Psoas muscle (tissue), 8 donors: ENCODE data around the gene AQP12A. TPM values are rescaled to one million over a fixed set of nuclear protein-coding genes. Genes with fewer than 3 reads are reported as not detected.

Experiments
- ATAC-seq, 4 donors: fragments of 200-7000 bp; cut with Tn5 transposase; one replicate each; pipeline ENCODE4 v1.9.1; 2020; ENCODE audit warnings: moderate library complexity in 3 of 4, mild to moderate bottlenecking in 2 of 4
- DNase-seq, 2 donors: peaks; one replicate each; pipeline ENCODE4 v3.0.0-alpha.2; 2020
- H3K27ac ChIP-seq: fragments of 200-600 bp; one replicate; pipeline ENCODE4 v1.8.0; 2022
- H3K27me3 ChIP-seq, 3 donors: fragments of 200-600 bp in 1 of 3; one replicate each; pipeline versions ENCODE4 v1.6.1 to v1.8.0; 2013 to 2022; ENCODE audit warnings: low read length in 2 of 3, mild to moderate bottlenecking in 2 of 3, moderate library complexity in 1 of 3; ENCODE audit not compliant: insufficient read depth in 3 of 3
- H3K36me3 ChIP-seq, 2 donors: fragments of 200-600 bp in 1 of 2; one replicate each; pipeline versions ENCODE4 v1.6.1 to v1.8.0; 2013 to 2022; ENCODE audit warnings: low read depth in 1 of 2, mild to moderate bottlenecking in 1 of 2, moderate library complexity in 1 of 2; ENCODE audit not compliant: insufficient read depth in 1 of 2
- H3K4me1 ChIP-seq: fragments of 200-600 bp; one replicate; pipeline ENCODE4 v1.8.0; 2022
- H3K4me3 ChIP-seq: fragments of 200-600 bp; one replicate; pipeline ENCODE4 v1.8.0; 2022; ENCODE audit warnings: mild to moderate bottlenecking
- H3K9me3 ChIP-seq: fragments of 200-600 bp; one replicate; pipeline ENCODE4 v1.8.0; 2022
- CTCF ChIP-seq: fragments of 200-600 bp; IDR thresholded peaks from one replicate; pipeline ENCODE4 v1.8.0; 2022; ENCODE audit warnings: antibody characterized with exemption
- whole genome bisulfite sequencing, 3 donors: extraction: QIAGEN DNeasy Blood & Tissue Kit; methylation state at CpG; one replicate each; pipeline versions ENCODE4 v1.1.6 to v1.1.7; 2013; 5-methylcytosine and 5-hydroxymethylcytosine counted together
- intact Hi-C, 2 donors: fragments of 100-400 bp; cut with DNase I; formaldehyde crosslinking; loops; one replicate each; pipeline versions ENCODE4 v1.11.0 to v1.14.2; 2022
- polyA plus RNA-seq, 3 donors: library from polyadenylated mRNA; stranded (reverse); fragments of 200-250 nt; gene quantifications; one replicate each; pipeline ENCODE4 v1.2.3, GENCODE V29; 2013
- total RNA-seq, 4 donors: library from RNA; stranded (reverse); fragmentation: NEBNext Ultra II Directional in 2 of 4; extraction: Animal tissue kit (Norgen Biotek cat#: 25700) in 2 of 4; gene quantifications; one replicate each; pipeline versions ENCODE4 v1.2.1 to v1.2.4, GENCODE V29; 2021 to 2023
- donor health status: healthy with polysubstance abuse.
- donor health status: DM: no; HTN: no; CAD: no; lungs with moderate emphysema.
- donor health status: Bipolar disorder and iron deficiency.
- donor health status: healthy.
- donor health status: DM: yes; HTN: yes; CAD: no.
- donor health status: DM: no; HTN: no; CAD: no.
- donor health status: DM: no; HTN: no; CAD: no.
- donor health status: DM: yes; HTN: yes; CAD: no.

The AQP12A gene
- total and polyA plus RNA-seq, 7 donors = not detected

- ATAC-seq (no peak), DNase-seq (peak; percentile 4 to 32)
- H3K27me3 ChIP-seq = peaks cover 0 to 19% (median 6%) of the 10 kb centered on the region in 3 donors
- no peak for TF ChIP-seq CTCF
- H3K9me3 ChIP-seq = no peaks in the 10 kb centered on the region
- WGBS, 3 donors = 75 to 93% (median 83%) methylated on average over 9 of the region's 9 CpGs
- H3K4me1 ChIP-seq = no peaks in the 10 kb centered on the region
- no peaks in the 10 kb centered on the region for H3K36me3 ChIP-seq
- H3K27ac ChIP-seq = no peak overlapping the region
- intact Hi-C loops = no loop called here
- H3K4me3 ChIP-seq = no peak overlapping the region
Measured at GRCh38 chr2:240712121-240712520, 20.5 kb downstream of the AQP12A start.

GRCh38 chr2:240713071-240713927, 21.6 kb downstream of the AQP12A start:
- intact Hi-C loops = no loop called here
- TF ChIP-seq CTCF = no peak
- DNase-seq = peak; percentile 1 to 39
- H3K4me3 ChIP-seq = no peak overlapping the region
- no peak overlapping the region for H3K27ac ChIP-seq
- no peaks in the 10 kb centered on the region for H3K9me3 ChIP-seq
- H3K27me3 ChIP-seq = peaks cover 0 to 14% (median 4%) of the 10 kb centered on the region in 3 donors
- ATAC-seq = no peak
- WGBS, 3 donors = 82 to 86% (median 84%) methylated on average over 25 of the region's 25 CpGs
- no peaks in the 10 kb centered on the region for H3K36me3 ChIP-seq
- no peaks in the 10 kb centered on the region for H3K4me1 ChIP-seq

- intact Hi-C loops = no loop called here
- H3K27ac ChIP-seq = no peak overlapping the region
- H3K4me1 ChIP-seq = no peaks in the 10 kb centered on the region
- no peak overlapping the region for H3K4me3 ChIP-seq
- ATAC-seq = no peak
- 62 to 68% (median 65%) methylated on average over 26 of the region's 26 CpGs for WGBS, 3 donors
- H3K36me3 ChIP-seq = no peaks in the 10 kb centered on the region
- DNase-seq = peak; percentile 5 to 44
- no peaks in the 10 kb centered on the region for H3K9me3 ChIP-seq
- no peak for TF ChIP-seq CTCF
- H3K27me3 ChIP-seq = peaks cover 0 to 14% (median 4%) of the 10 kb centered on the region in 3 donors
Measured at GRCh38 chr2:240713928-240714746, 22.5 kb downstream of the AQP12A start.

- Histone ChIP-seq H3K9me3 (no peaks in the 10 kb centered on the region), H3K4me1 (no peaks in the 10 kb centered on the region), H3K27me3 (peaks cover 0 to 7% (median 0%) of the 10 kb centered on the region in 3 donors), H3K27ac (no peak overlapping the region), H3K4me3 (no peak overlapping the region), H3K36me3 (no peaks in the 10 kb centered on the region)
- no peak for ATAC-seq
- TF ChIP-seq CTCF = no peak
- DNase-seq = peak; percentile 13 to 35
- intact Hi-C loops = no loop called here
- 70 to 83% (median 80%) methylated on average over 23 of the region's 23 CpGs for WGBS, 3 donors
Measured at GRCh38 chr2:240714747-240715725, 23.4 kb downstream of the AQP12A start.
